HAP-1 (cell line): ENCODE results near the gene DMD.

ENCODE experiments used
- DNase-seq, 2 experiments: peaks; one replicate each; pipeline ENCODE4 v3.0.0-alpha.2; 2016 to 2020; ENCODE audit warnings: low spot score in 2 of 2
- H3K27me3 ChIP-seq: fragments of 250-450 bp; sonication (Bioruptor Pico); 2 replicates; pipeline ENCODE4 v1.5.1; 2020; ENCODE audit warnings: low read depth, mild to moderate bottlenecking, moderate library complexity
- H3K36me3 ChIP-seq: fragments of 250-450 bp; sonication (Bioruptor Pico); replicated peaks from 2 replicates; pipeline ENCODE4 v1.5.1; 2020; ENCODE audit warnings: mild to moderate bottlenecking
- H3K4me1 ChIP-seq: fragments of 250-450 bp; sonication (Bioruptor Pico); 2 replicates; pipeline ENCODE4 v1.5.1; 2020; ENCODE audit warnings: mild to moderate bottlenecking
- H3K4me3 ChIP-seq: fragments of 250-450 bp; sonication (Bioruptor Pico); 2 replicates; pipeline ENCODE4 v1.5.1; 2020; ENCODE audit warnings: mild to moderate bottlenecking, moderate library complexity
- H3K9me3 ChIP-seq: fragments of 250-450 bp; sonication (Bioruptor Pico); 2 replicates; pipeline ENCODE4 v1.5.1; 2020; ENCODE audit warnings: mild to moderate bottlenecking, moderate library complexity
- in situ Hi-C: fragments of 300-500 bp; cut with MboI; formaldehyde crosslinking; loops from 3 replicates; pipeline ENCODE4 v1.14.3; 2020; ENCODE audit warnings: low sequenced_read_pairs, inconsistent platforms, mixed read lengths

Gene DMD

DNA sequence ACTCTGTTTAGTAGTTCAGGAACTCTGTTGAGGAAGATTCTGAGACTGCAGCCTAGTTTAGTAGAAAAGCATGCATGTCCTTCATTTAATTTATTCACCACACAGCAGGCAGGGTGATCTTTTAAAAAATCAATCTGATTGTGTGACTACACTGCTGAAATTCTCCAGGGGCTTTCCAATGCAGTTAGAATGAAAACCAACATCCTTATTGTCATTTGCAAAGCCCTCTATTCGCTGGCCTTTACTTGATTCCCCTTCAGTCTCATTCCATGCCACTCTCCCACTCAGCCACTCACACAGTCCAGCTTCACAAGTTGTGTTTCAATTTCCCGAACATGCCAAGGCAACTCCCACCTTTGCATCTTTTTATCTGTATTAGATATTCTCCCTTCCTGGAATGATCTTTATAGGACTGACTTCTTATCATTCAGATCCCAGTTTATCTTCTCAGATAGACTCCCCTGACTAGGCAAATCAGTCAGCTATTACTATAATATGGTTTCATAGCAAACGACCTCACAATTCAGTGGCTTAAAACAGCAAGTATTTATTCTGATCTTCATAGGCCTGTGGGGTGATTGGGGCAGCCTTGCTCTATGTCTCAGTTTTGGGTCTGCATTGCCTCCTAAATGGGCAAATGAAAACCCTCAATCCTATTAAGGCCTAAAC lies 2118.2 kb downstream of the DMD start:
- H3K27me3 ChIP-seq: no peaks in the 10 kb centered on the region
- no peak for DNase-seq
- H3K36me3 ChIP-seq: no peaks in the 10 kb centered on the region
- no peak overlapping the region for H3K4me3 ChIP-seq
- no peaks in the 10 kb centered on the region for H3K9me3 ChIP-seq
- no peaks in the 10 kb centered on the region for H3K4me1 ChIP-seq
- in situ Hi-C loops: no loop called here

DNA sequence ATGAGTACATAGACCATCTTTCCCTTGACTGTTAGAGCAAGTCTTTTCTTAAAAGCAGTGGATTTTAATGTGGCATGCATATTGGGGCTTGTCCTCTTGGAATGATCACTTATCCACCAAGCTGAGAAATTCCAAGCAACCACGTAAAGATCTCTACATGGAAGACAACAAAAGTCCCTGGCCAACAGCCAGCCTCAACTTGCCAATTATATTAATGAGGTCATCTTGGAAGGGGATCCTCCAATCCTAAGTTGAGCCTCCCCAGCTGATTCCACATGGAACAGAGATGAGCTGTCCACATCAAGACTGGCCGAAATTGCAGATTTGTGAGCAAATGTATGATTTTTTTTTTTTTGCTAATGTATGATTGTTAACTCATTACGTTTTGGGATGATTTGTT lies 2118.9 kb downstream of the DMD start:
- DNase-seq: no peak
- H3K36me3 ChIP-seq: no peaks in the 10 kb centered on the region
- H3K9me3 ChIP-seq: no peaks in the 10 kb centered on the region
- H3K4me3 ChIP-seq: no peak overlapping the region
- no peaks in the 10 kb centered on the region for H3K27me3 ChIP-seq
- in situ Hi-C loops: no loop called here
- no peaks in the 10 kb centered on the region for H3K4me1 ChIP-seq

DNA sequence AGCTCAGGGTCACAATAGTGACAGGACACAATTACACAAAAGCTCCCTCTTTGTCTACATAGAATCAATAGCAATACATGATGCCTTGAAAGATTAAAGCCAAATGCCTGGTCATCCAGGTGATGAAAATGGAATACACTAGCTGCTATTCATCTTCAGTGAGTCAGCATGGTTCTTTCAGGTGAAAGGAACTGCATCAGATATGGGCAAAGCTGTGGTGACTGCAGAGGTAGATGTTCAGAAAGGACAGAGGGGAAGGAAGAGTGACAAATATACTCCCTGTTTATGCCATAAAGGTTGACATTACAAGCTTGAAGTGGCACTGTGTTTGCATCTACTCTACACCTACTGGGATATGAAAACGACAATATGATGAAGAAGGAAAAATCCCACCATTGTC lies 2119.5 kb downstream of the DMD start:
- in situ Hi-C loops: no loop called here
- H3K27me3 ChIP-seq: peaks cover 3% of the 10 kb centered on the region; the same call in 1 of the 2 replicates
- DNase-seq: no peak
- no peaks in the 10 kb centered on the region for H3K9me3 ChIP-seq
- no peak overlapping the region for H3K4me3 ChIP-seq
- H3K4me1 ChIP-seq: no peaks in the 10 kb centered on the region
- no peaks in the 10 kb centered on the region for H3K36me3 ChIP-seq

DNA sequence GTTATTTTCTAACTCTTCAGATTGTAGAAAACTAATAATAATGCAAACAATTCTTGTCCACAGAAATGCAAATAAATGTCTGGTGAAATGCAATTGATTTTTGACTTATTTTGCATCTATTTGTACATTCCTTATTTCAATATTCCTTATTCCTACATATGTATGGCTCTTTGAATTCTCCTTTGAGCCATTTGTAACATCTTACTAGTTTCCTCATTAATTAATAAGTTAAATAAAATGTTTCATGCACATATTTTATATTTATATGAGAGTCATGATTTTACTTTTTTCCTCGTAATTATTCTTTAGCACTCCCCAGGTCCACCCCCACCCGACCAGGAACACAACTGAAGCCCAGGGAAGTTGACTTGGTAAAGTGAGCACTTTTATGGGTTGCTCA lies 2136.8 kb downstream of the DMD start:
- no peaks in the 10 kb centered on the region for H3K36me3 ChIP-seq
- no peak for DNase-seq
- in situ Hi-C loops: no loop called here
- no peaks in the 10 kb centered on the region for H3K4me1 ChIP-seq
- H3K4me3 ChIP-seq: no peak overlapping the region
- H3K27me3 ChIP-seq: no peaks in the 10 kb centered on the region
- H3K9me3 ChIP-seq: no peaks in the 10 kb centered on the region

DNA sequence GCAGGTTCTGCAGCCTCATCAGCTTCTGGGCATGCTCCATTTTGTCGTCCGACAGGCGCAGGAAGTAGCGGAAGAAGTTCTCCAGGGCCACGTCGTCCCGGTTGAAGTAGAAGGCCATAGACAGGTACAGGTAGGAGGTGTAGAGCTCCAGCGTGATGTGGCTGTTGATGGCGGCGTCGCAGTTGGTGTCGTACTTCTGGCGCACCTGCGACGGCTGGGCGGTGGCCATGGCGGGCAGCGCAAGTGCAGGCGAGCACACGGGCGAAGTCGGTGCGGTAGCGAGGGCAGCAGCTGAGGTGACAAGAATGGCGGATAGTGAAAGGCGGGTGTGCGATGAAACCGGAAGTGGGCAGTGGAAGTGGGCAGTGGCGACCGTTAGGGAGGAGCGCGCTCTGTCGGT lies 2139.6 kb downstream of the DMD start, which contains the start of gene FTHL17:
TSS of gene FTHL17 (minus strand) at position 317 of the 400 bp plus-strand sequence. CDS start at position 229, 88 bp downstream.
- in situ Hi-C loops: no loop called here

DNA sequence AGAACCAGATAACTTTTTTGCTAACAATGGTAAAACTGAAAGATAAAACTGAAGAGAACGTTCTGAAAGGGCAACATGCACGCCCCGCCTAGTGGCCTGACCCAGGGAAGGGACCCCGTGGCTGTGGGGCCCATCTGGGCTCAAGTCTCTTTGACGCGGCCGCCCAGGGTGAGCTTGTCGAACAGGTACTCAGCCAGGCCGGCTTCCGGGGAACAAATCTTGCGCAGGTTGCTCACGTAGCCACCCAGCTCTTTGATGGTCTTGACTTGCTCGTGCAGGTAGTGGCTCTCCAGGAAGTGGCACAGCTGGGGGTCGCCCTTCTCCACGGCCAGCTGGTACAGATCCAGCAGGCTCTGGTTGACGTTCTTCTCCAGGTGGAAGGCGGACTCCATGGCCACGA lies 2140.1 kb downstream of the DMD start:
- DNase-seq: no peak
- no peak overlapping the region for H3K4me3 ChIP-seq
- no peaks in the 10 kb centered on the region for H3K27me3 ChIP-seq
- no peaks in the 10 kb centered on the region for H3K36me3 ChIP-seq
- no peaks in the 10 kb centered on the region for H3K9me3 ChIP-seq
- no peaks in the 10 kb centered on the region for H3K4me1 ChIP-seq
- in situ Hi-C loops: no loop called here

More for the DNA sequence above, 2139.6 kb downstream of the DMD start, which contains the start of gene FTHL17:
- Histone ChIP-seq H3K36me3 (no peaks in the 10 kb centered on the region), H3K27me3 (no peaks in the 10 kb centered on the region), H3K9me3 (no peaks in the 10 kb centered on the region), H3K4me3 (no peak within 1 kb of the TSS), H3K4me1 (no peaks in the 10 kb centered on the region)
- DNase-seq: no peak

DNA sequence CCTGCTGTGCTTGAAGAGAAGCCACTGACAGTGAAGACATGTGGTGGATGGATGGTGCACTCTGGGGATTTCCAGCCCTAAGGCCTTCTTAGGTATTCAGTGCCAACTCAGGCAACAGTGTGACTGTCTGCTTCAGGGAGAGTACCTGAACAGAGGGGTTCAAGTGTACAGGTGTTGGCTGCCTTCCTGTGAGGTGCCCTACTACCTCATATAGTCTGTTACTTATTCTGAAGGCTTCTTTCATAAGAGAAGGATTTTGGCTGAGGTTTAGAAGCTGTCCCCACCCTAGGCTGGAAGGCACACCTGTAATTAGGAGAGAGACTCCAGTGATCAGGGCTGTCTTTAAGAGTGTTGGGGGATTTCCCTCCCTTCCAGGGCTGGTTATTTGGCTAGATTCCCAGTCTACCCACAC lies 2141.3 kb downstream of the DMD start:
- in situ Hi-C loops: no loop called here
- H3K9me3 ChIP-seq: no peaks in the 10 kb centered on the region
- no peak for DNase-seq

More for the DNA sequence above, 2141.3 kb downstream of the DMD start:
- no peaks in the 10 kb centered on the region for H3K27me3 ChIP-seq
- H3K36me3 ChIP-seq: no peaks in the 10 kb centered on the region
- no peaks in the 10 kb centered on the region for H3K4me1 ChIP-seq
- no peak overlapping the region for H3K4me3 ChIP-seq
